Measurements from ENCODE around the gene DYNC2I2.
"Not testable (repeated sequence)": the region's sequence is repeated elsewhere in the genome, so short reads cannot be mapped to it uniquely, and the experiment has no call there.

The DYNC2I2 gene

GRCh38 chr9:128656416-128657343 is at the start of gene DYNC2I2:
Gene DYNC2I2, minus strand, starts transcription at chr9:128656847. Its CDS starts 121 bp downstream, at chr9:128656726.
- DNase-seq (ENCODE audit: low spot score): peak; percentile 89

GRCh38 chr9:128706045-128706444 is 49.4 kb upstream of the DYNC2I2 start:
- DNase-seq (ENCODE audit: low spot score): no peak

- no peak for DNase-seq (ENCODE audit: low spot score)
Observed at GRCh38 chr9:128705051-128705965, 48.7 kb upstream of the DYNC2I2 start.

- no peak for DNase-seq (ENCODE audit: low spot score)
Observed at GRCh38 chr9:128704356-128704670, 47.7 kb upstream of the DYNC2I2 start.

GRCh38 chr9:128703616-128704355 is 47.1 kb upstream of the DYNC2I2 start:
- DNase-seq (ENCODE audit: low spot score): no peak

- no peak for DNase-seq (ENCODE audit: low spot score)
Observed at GRCh38 chr9:128702949-128703615, 46.4 kb upstream of the DYNC2I2 start.

- DNase-seq (ENCODE audit: low spot score): peak; percentile 81
Observed at GRCh38 chr9:128702445-128702948, 45.9 kb upstream of the DYNC2I2 start, which contains the start of gene PKN3. Gene PKN3, plus strand, starts transcription at chr9:128702503. Its CDS starts 413 bp downstream, at chr9:128702916.

GRCh38 chr9:128701227-128701854 is 44.7 kb upstream of the DYNC2I2 start:
- no peak for DNase-seq (ENCODE audit: low spot score)

- DNase-seq (ENCODE audit: low spot score): not testable (repeated sequence)
Observed at GRCh38 chr9:128699096-128699795, 42.6 kb upstream of the DYNC2I2 start.

GRCh38 chr9:128696923-128697707 is 40.5 kb upstream of the DYNC2I2 start:
- DNase-seq (ENCODE audit: low spot score): no peak

- DNase-seq (ENCODE audit: low spot score): no peak
Observed at GRCh38 chr9:128694344-128694743, 37.7 kb upstream of the DYNC2I2 start.

- not testable (repeated sequence) for DNase-seq (ENCODE audit: low spot score)
Observed at GRCh38 chr9:128693738-128694137, 37.1 kb upstream of the DYNC2I2 start.

- no peak for DNase-seq (ENCODE audit: low spot score)
Observed at GRCh38 chr9:128690684-128691034, 34.0 kb upstream of the DYNC2I2 start.

GRCh38 chr9:128689820-128690683 is 33.4 kb upstream of the DYNC2I2 start:
- DNase-seq (ENCODE audit: low spot score): peak; percentile 58

- DNase-seq (ENCODE audit: low spot score): no peak
Observed at GRCh38 chr9:128689293-128689774, 32.7 kb upstream of the DYNC2I2 start.

GRCh38 chr9:128688501-128689292 is 32.0 kb upstream of the DYNC2I2 start, which contains the start of gene SET:
Gene SET, plus strand, starts transcription at chr9:128689222. Its CDS starts 361 bp downstream, at chr9:128689583.
- peak; percentile 88 for DNase-seq (ENCODE audit: low spot score)

GRCh38 chr9:128687453-128687852 is 30.8 kb upstream of the DYNC2I2 start:
- no peak for DNase-seq (ENCODE audit: low spot score)

Data from SW480 (cell line).